ENCODE data around the gene BCAR1.

DNA sequence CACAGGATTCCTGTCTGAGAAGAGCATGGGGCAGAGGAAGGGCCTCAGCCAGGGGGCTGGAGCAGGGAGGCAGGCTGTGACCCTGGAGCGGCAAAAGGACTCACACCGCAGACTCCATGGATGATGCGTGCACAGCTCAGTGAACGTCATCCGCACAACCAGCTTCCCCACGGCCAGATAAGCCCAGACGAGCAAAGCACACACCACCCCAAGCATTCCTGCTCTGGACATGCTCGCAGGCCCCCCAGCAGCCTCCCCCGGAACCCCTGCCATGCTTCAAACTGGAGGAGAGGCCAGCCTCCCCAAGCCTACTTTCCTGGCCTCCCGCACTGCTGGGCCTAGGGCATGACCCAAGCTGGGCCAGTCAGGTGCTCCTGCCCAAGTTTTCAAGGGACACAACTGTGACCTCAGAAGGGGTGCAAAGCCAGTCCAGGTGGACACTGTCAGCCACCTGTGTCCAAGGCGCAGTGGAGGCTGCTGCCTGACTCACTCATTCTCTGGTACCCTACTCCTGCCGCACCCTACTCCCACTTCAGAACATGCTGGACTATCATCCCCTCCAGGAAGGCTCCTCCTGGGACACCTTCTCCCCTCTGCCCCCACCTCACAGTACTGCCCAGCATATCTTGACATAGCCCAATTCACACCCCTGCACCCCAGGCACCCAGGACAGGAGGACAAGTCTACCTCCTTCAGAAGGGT is 4.8 kb downstream of the BCAR1 start:
- TF ChIP-seq SUZ12 (IDR thresholded peaks at IDR 0.05; ENCODE audit: extremely low read depth, insufficient read depth, insufficient read length): no peak
- no peak for TF ChIP-seq YY1 (IDR thresholded peaks at IDR 0.05; ENCODE audit: insufficient read depth, insufficient read length)

Measured in NT2/D1 (cell line).